GM18507 (cell line): ENCODE results near the gene CHD2.

Experiments used
- DNase-seq: peaks from one replicate; pipeline ENCODE4 v3.0.0; 2011; ENCODE audit warnings: low read depth; ENCODE audit not compliant: insufficient read length; ENCODE audit errors: extremely low spot score
- FAIRE-seq: peaks from 2 replicates; lab custom pipeline; 2011; peaks lifted over from hg19 to GRCh38; lab: Jason Lieb, UNC

Gene CHD2

DNA sequence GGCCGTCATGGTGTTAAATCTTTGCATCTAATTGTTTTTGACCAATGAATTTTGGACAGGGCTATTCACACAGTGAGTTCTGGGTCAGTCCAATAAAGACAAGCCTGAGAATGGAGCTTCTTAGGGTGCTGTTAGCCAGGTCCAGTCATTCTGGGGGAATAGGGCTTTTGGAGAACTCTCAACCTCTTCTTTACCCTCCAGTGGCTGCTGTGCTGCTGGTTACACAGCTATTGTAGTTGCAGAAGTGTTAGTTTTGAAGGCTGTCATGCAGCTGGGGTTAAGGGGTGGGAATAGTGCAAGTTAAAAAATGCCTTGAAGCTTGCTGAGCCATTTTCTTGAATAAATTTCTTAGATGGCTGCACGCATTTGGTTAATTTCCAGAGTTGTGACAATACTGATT is 89.9 kb downstream of the CHD2 start:
- no peak for FAIRE-seq
- DNase-seq: no peak

DNA sequence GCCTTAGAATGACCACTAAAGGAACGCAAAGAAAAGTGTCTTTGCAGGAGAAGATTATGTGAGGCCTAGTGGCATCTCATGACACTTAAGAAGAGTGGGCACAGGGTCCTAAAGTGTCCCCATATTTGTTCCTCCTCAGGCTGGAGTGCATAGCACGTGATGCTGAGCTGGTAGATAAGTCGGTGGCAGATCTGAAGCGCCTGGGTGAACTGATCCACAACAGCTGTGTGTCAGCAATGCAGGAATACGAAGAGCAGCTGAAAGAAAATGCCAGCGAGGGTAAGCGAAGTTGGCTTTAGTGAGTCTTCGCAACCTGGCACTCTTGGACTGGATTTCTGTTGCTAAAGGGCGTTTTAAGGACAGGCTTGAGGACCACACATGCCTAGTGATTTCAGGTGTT is 92.6 kb downstream of the CHD2 start:
- no peak for FAIRE-seq

DNA sequence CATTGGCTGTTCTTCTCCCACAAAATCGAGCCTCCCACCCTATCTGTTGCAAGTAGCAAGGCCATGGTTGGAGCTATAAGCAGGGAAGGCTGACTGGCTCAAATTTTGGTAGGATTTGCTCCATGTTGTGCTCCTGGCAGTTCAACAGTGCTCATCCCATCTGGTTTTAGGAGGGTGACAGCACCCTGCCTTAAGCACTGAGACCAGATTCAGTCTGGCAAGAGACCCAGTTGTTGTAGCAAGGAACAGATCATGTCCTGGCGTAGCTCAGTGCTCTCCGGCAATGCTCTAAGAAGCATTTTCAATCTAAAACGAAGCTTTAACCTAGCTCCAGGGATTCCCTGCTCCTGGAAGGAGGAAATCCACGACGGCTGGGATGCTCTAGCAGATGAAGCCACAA is 97.7 kb downstream of the CHD2 start:
- DNase-seq (no peak), FAIRE-seq (no peak)

More for the DNA sequence above, 92.6 kb downstream of the CHD2 start:
- no peak for DNase-seq

DNA sequence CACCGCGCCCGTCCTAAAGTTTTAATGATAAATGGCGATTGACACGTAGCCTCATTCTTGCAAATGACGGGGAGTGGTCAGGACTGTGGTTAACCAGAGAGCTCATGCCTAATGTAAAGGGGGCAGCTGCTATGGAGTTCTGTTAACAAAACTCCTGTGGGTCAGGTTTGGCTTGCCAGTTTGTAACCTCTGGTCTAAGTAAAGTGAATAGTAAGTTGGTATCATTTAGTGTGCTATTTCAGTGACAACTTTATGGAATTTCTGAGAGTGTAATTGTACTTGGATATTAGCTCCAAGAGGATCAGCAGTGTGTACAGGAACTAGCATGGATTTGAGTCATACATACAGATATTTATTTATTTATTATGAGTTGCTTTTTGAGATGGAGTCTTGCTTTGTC is 101.0 kb downstream of the CHD2 start:
- FAIRE-seq (no peak), DNase-seq (no peak)

DNA sequence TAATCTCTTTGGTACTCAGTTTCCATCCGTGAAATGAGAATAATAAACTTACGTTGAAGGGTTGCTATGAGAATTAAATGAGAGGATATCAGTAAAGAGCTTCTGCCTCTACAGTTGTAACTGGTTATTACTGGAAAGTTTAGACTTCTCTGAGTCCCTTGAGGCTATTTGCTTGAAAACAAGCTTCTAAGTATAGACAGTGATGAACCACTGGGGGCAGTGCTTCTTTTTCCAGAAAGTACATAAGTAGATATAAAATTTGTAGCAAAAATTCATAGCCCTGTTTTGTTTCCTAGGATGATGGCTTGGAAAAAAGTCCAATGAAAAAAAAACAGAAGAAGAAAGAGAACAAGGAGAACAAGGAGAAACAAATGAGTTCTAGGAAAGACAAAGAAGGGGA is 101.8 kb downstream of the CHD2 start:
- no peak for DNase-seq
- FAIRE-seq: no peak

DNA sequence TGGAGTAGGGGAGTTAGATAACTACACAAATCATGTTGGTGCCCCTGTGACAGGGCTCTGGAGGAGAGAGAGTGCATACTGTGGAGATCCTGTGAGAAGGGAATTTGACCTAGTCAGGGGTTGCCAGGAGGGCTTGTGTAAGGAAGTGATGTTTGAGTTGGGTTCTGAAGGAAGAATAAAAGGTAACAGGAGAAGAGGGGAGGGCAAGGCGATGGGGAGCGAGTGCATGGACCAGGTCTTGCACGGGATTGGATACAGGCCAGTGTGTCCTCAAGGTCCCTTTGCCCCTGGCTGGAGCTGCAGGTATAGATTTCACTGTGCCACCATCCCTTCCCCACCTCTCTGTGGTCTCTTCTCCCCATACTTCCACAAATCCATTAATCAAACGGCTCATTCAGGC is 105.0 kb downstream of the CHD2 start:
- DNase-seq (no peak), FAIRE-seq (no peak)

DNA sequence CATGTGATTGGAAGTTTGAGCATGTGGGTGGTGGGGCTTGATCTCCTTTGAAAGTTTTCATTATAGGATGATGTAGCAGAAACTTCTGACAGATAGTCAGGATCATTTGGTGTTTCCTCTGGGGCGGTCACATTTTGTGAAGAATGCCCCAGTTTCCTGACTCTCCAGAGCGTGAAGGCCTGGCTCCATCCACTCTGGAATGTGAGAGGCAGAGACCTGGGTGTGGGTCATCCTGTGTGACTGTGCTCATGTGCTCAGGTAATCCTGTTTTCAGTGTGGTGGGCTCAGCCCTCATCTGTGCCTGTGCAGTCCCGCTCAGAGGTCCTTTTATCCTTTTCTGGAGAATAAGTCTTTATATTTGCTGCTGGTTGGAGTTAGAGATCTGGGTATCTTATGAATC is 107.9 kb downstream of the CHD2 start:
- FAIRE-seq (no peak), DNase-seq (no peak)

DNA sequence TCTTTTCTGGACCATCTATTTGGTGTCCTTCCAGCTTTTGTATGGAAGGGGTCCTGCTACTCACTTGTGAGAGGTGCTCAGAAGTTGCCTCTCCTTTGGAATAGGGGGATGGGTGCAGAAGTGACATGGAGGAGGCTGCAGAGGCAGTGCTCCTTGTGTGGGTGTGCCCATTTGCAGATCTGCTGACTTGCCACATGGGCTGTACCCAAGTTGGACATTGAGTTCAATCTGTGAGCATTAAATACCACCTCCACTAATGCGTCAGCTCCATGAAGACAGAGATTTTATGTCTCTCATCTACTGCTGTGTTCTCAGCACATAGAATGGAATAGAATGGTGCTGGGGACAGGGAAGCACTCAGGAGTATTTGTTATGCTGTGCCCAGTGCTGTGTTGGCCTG is 112.7 kb downstream of the CHD2 start:
- DNase-seq: no peak
- FAIRE-seq: no peak

DNA sequence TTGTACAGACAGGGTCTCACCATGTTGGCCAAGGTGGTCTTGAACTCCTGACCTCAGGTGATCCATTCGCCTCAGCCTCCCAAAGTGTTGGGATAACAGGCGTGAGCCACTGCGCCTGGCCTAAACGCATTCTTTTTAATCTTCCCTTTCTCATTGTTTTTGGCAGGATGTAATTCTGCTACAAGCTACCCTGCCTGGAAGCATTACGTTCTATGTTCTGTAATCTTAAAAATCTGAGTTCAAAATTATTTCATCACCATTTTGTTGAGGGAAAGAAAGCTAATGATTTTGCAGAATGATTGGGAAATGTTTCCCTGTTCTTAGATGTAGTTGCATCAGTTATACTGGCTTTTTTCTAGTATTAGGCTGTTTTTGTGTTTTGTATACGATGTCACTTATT is 117.4 kb downstream of the CHD2 start:
- DNase-seq: no peak
- no peak for FAIRE-seq

DNA sequence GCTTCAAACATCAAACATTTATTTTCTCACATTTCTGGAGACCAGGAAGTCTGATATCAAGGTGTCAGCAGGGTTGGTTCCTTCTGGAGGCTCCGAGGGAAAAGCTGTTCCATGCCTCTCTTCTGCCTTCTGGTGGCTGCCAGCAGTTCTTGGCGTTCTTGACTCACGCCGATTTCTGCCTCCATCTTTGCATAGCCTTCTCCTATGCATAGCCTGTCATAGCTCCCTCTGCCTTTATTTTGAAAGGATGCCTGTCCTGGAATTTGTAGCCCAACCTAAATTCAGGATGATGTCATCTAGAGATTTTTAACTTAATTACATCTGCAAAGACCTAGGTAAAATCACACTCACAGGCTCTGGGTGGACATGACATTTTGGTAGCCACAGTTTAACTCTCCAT is 118.5 kb downstream of the CHD2 start:
- no peak for DNase-seq
- no peak for FAIRE-seq

DNA sequence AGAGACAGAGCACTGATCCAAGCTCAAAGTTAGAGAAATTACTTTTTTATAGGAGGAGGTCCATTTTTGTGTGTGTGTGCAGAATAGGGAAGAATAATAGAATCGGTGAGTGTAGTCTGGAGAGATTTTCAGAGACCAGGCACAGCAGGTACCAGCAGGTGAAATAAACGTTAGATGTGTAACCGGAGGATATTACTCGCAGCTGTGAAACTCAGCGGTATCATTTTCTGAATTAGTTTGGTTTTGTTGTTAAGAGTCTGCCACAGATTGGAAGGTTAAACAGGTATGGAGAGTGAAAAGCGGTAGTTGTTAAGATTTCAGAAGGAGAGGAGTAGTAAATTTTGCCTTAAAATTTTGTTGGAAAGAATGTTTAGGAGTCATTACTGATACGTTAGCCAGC is 119.0 kb downstream of the CHD2 start:
- FAIRE-seq: no peak

DNA sequence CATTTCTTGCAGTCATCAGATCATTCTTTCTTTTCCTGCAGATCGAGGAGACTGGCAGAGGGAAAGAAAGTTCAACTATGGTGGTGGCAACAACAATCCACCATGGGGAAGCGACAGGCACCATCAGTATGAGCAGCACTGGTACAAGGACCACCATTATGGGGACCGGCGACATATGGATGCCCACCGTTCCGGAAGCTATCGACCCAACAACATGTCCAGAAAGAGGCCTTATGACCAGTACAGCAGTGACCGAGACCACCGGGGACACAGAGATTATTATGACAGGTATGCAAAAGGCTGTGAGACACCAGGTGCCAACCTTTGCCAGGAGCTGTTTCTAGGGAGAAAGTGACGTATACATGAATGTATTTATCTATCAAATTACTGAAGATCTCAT is 119.8 kb downstream of the CHD2 start:
- no peak for DNase-seq
- FAIRE-seq: no peak

More for the DNA sequence above, 119.0 kb downstream of the CHD2 start:
- DNase-seq: no peak

DNA sequence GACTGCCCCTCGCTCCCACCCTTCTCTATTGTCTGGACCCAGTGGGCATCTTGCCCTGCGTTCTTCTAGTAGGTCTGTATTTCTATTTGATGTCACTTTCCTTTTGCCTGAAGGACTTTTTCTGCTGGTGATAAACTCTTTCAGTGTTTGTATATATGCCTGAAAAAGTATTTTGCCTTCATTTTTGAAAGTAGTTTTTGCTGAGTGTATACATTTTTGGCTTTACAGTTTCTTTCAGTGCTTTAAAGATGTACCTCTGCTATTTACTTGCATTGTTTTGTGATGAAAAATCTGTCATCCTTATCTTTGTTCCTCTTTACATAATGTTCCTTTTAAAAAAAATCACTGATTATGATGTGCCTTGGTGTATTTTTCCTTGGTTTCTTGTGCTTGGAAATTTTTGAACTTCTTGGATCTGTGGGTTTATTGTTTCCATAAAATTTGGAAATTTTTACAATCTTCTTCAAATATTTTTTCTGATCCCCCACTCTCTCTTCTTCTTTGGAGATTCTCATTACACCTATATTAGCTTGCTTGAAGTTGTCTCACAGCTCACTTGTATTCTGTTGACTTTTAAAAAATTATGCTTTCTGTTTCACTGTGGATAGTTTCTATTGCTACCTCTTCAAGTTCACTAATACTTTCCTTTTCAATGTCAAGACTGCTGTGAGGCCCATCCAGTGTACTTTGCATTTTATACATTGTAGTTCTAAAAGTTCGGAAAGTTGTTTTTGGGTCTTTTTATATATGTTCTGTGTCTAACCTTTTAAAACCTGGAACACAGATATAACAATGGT is 121.0 kb downstream of the CHD2 start:
- no peak for FAIRE-seq
- no peak for DNase-seq

DNA sequence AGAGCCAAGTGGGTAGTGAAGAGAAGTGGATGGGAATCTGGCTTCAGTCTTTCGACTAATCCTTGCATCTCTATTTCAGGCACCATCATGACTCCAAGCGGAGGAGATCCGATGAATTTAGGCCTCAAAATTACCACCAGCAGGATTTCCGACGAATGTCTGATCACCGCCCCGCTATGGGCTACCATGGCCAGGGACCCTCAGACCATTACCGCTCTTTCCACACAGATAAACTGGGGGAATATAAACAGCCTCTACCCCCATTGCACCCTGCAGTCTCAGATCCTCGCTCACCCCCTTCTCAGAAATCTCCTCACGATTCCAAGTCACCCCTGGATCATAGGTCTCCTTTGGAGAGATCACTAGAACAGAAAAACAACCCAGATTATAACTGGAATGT is 124.2 kb downstream of the CHD2 start:
- no peak for FAIRE-seq
- DNase-seq: no peak

DNA sequence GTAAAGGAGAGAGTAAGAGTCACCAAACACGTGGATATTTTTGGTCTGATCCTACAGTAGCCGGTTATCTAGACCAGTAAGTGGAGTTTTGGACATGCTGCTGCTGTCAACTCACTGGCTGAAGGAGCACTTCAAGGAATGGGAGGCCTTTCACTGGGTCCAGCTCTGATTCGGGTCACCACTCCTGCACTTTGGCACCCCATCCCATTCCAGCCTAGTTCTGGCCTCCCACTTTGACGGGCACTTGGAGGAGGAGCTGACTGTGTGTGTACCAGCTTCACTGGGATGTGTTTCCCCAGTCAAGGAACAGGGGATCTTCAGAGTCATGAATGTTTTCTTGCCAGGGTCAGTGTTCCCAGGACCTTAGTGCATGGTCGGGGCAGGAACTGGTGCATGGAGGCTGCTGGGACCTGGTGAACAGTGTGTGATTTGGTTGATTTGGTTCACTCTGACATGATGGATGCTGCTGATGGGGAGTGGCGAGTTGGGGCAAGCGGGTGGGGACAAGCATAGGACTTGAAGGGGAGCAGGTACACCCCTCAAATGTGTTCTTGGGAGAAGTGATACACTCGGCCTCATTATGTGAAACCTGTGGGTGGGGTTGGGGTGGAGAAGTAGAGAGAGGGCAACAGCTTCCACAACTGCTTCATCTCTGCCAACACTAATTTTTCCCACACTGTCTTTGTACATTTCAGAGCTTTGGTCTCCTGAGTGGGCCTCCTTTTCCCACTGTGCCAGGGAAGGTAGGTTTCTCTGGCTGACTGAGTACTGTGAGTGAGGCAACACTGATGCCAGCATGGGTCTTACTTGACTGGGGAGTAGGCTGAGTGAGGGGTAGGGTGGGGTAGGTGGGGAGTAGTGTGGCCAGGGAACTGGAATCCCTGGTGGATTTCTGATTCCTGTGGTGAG is 124.8 kb downstream of the CHD2 start:
- no peak for DNase-seq
- no peak for FAIRE-seq

DNA sequence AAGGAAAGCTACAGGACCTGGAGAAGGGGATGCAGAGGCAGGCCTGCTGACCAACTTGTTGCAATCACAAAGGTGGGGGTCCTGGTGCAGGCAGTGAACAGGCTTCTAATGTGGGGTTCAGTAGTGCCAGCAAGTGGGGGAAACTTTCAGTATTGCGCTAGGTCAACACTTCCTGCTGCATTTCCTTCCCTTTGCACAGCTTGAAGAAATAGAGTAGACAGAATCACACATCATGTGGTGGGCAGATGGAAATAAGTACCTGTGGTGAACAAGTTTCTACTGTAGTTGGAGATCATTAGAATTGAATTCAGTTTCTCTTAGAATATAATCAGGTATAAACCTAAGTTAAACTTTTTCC is 125.5 kb downstream of the CHD2 start:
- DNase-seq: no peak
- FAIRE-seq: no peak

DNA sequence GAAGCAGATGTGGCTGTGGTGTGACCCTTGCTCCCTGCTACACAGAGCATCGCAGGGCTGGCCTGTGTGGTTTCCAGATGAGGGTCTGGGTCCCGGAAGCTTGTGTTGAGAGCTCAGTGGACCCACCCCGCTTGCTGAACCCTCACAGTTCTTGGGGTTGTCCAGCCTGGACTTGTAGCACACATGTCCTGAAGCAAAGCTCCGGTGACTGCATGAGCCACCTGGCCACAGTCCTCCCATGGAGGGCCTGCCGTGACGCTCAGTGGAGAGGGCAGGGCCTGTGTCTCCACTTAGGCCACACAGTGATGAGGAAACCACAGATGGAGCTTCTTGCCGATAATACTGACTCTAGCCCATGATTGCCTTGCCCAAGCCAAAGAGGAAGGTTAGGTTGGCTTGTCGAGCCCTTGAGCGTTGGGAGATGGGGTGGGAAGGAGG is 126.3 kb downstream of the CHD2 start:
- no peak for DNase-seq
- FAIRE-seq: no peak

DNA sequence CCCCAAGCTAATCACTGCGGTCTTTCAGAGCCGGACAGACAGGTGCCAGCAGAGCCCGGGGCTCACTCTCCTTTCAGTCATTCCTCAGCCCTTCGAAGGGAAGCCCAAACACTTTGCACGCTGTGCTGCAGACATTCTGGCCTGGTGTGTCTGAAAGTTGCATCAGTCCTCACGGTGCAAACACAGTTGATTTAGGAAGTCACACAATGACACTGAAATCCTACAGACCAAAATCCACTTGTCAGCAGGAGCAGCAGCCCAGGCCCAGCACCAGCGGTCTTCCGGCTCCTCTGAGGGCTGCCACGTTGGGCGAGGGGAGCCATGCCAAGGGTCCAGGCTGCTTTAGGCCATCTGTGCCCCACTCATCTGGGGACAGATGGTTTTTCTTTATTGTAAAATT is 127.3 kb downstream of the CHD2 start:
- FAIRE-seq (no peak), DNase-seq (no peak)

DNA sequence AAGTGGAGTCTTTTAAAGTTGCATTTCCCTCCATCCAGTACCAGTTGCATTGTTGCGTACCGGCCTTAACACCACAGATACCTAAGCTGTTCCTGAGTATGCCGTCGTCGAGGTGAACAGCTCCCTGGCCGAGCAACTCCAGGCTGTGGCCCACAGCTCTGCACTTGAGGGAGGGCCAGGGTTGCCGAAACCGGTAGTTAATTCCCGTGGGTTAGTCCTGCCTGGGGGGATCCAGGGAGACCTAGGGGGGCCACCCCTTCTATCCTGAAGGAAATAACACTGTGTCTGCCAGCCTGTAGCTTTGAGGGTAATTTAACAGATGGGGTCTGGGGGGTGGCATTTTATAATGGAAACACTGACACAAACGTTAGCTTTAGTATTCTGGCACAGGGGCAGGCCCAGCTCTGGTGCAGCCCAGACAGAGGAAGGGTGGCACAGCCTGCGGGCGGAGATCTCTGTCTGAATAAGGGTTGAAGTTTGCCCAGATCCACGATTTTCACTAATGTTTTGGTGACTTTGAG is 128.0 kb downstream of the CHD2 start:
- FAIRE-seq: no peak
- DNase-seq: no peak

DNA sequence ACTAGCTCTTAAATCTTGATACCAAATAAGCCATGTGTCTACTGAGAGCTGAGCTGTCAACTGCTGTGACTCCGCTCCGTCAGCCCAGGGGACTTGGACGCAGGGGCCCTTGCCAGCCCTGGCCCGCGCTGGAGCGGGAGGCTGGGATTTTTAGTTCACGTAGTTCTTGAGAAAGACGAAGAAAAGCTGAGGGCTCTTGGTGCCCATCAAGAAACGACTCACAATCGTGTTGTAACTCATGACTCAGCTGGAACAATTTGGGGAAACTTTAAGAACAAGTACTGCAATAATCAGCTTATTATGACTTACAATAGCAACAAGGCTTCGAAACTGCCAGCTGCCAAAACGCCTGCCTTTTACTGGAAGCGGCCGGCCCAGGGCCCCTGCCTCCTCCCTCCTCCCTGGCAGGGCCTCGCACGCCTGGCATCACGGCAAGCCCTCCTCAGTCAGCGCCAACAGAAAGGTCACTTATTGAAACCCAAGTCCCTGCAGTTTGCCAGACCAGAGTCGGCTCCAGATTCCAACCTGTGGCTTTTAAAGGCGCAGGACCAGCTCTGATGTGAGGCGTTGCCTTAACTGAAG is 128.6 kb downstream of the CHD2 start:
- DNase-seq (no peak), FAIRE-seq (no peak)
